Measurements from ENCODE around the gene NR1I3. TPM values are rescaled to one million over a fixed set of nuclear protein-coding genes. Genes with fewer than 3 reads are reported as not detected.

The NR1I3 gene
- total RNA-seq, 1 donor from 2014 or later: not detected

DNA sequence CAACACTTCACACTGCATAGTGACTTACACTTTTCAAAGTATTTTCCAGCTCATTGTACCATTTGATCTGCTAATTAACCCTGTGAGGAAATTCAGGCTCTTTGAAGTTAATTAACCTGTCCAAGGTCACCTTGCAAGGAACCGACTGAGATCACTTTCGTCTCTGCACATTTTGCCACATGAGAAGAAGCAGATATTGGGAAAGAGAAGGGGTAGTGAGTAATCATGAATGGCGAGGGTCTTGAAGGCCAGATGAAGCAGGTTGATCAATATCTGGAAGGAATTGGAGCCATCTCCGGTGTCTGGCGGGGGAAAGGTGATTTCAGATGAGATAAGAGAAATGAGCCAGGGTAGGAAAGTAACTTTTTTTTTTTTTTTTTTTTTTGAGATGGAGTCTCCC, 18.0 kb downstream of the NR1I3 start:
- Histone ChIP-seq H3K4me3 (ENCODE audit: low read length in 3 of 3) (no peak overlapping the region), H3K36me3 (ENCODE audit: control insufficient read depth in 3 of 3, insufficient read depth in 3 of 3, low read length in 3 of 3) (peaks cover 0 to 3% (median 3%) of the 10 kb centered on the region in 3 donors), H3K9me3 (ENCODE audit: control insufficient read depth in 3 of 3, low read length in 3 of 3) (no peaks in the 10 kb centered on the region), H3K9ac (ENCODE audit: low read depth in 1 of 3, low read length in 3 of 3) (no peak overlapping the region), H3K27ac (ENCODE audit: low read depth, low read length) (no peak overlapping the region), H3K27me3 (ENCODE audit: control insufficient read depth in 3 of 3, insufficient read depth in 3 of 3, low read length in 3 of 3) (no peaks in the 10 kb centered on the region), H3K4me1 (ENCODE audit: control insufficient read depth in 3 of 3, insufficient read depth in 3 of 3, low read length in 3 of 3) (peaks cover 0 to 5% (median under 1%) of the 10 kb centered on the region in 3 donors)

DNA sequence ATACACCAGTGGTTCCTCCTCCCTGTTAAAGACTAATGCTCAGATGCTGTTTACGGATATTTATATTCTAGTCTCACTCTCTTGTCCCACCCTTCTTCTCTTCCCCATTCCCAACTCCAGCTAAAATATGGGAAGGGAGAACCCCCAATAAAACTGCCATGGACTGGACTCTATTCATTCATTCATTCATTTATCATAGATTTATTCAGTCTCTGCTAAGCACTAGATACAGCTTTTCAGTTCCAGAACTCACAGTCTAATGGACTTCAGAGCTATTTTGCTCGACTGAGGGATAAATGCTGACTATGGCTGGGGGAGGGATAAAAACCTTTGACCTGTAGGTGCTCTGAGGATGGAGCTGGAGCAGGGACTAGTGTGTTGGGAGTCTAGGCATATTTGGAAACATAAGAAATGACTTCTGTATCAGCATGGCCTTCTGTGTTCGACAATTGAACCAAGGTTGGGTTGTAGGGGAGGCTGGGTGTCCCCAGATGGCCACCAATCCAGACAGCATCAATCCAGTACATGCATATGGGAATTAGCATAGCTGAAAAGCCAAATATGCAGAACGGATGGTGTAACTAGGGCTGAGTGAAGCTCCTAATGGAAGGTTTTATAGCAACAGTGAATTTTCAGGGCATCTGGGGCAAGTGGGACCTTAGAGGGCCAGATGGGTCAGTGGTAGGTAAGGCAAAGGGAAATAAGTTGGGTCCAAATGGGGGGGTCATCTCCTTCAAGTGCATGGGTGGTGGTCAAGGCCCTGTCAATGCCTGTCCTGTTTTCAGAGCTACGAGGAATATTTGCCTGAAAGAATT, 18.7 kb downstream of the NR1I3 start:
- Histone ChIP-seq H3K36me3 (ENCODE audit: control insufficient read depth in 3 of 3, insufficient read depth in 3 of 3, low read length in 3 of 3) (peaks cover 3 to 8% (median 4%) of the 10 kb centered on the region in 3 donors), H3K9me3 (ENCODE audit: control insufficient read depth in 3 of 3, low read length in 3 of 3) (no peaks in the 10 kb centered on the region), H3K27ac (ENCODE audit: low read depth, low read length) (no peak overlapping the region), H3K4me3 (ENCODE audit: low read length in 3 of 3) (no peak overlapping the region), H3K27me3 (ENCODE audit: control insufficient read depth in 3 of 3, insufficient read depth in 3 of 3, low read length in 3 of 3) (no peaks in the 10 kb centered on the region), H3K4me1 (ENCODE audit: control insufficient read depth in 3 of 3, insufficient read depth in 3 of 3, low read length in 3 of 3) (peaks cover 0 to 5% (median 0%) of the 10 kb centered on the region in 3 donors), H3K9ac (ENCODE audit: low read depth in 1 of 3, low read length in 3 of 3) (no peak overlapping the region)

DNA sequence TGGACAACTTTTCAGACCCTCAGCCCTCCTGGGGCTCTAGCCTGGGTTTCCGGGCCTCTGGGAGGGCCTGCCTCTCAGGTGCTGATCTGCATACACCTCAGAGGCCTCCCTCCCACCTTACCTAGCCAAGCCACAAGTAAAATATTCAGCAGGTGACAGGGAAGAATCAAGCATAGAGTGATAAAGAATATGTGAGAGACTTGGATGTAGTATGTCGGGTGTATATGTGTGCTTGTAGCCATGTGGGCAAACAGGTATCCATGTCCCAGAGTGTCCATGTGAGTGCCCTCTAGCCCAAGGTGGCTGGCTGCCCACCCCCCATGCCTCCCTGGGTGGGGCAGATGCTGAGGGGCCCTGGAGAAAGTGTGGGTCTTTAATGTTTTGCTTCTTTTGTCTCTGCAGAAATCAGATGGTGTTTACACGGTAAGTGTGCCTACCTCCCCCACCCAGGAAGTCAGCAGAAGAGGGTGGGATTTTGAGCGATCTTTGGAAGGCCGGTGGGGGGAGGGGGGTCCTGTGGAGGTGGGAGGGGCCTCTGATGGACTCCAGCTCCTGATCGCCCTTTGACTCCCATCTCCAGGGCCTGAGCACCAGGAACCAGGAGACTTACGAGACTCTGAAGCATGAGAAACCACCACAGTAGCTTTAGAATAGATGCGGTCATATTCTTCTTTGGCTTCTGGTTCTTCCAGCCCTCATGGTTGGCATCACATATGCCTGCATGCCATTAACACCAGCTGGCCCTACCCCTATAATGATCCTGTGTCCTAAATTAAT, 19.5 kb downstream of the NR1I3 start:
- Histone ChIP-seq H3K9ac (ENCODE audit: low read depth in 1 of 3, low read length in 3 of 3) (no peak overlapping the region), H3K27me3 (ENCODE audit: control insufficient read depth in 3 of 3, insufficient read depth in 3 of 3, low read length in 3 of 3) (no peaks in the 10 kb centered on the region), H3K4me1 (ENCODE audit: control insufficient read depth in 3 of 3, insufficient read depth in 3 of 3, low read length in 3 of 3) (peaks cover 0 to 5% (median 0%) of the 10 kb centered on the region in 3 donors), H3K27ac (ENCODE audit: low read depth, low read length) (no peak overlapping the region), H3K9me3 (ENCODE audit: control insufficient read depth in 3 of 3, low read length in 3 of 3) (no peaks in the 10 kb centered on the region), H3K36me3 (ENCODE audit: control insufficient read depth in 3 of 3, insufficient read depth in 3 of 3, low read length in 3 of 3) (peaks cover 11 to 16% (median 12%) of the 10 kb centered on the region in 3 donors), H3K4me3 (ENCODE audit: low read length in 3 of 3) (no peak overlapping the region)

DNA sequence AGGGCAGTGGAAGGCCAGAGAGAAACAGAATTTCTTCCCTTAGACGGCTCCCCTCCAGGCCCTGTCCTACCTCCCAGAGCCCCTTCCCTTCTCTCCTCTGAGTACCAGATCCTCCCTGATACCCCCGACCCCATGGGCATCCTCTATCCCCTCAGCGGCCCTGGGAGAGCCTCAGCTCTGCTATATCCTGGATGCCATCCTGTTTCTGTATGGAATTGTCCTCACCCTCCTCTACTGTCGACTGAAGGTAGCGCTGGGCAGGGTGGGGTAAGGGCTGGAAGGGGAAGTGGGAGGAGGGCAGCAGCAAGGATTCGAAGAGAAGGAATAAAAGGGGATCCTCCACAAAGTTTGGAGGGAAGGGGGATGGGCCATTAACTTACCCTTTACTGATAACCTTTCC, 20.2 kb downstream of the NR1I3 start:
- Histone ChIP-seq H3K36me3 (ENCODE audit: control insufficient read depth in 3 of 3, insufficient read depth in 3 of 3, low read length in 3 of 3) (peaks cover 17 to 22% (median 19%) of the 10 kb centered on the region in 3 donors), H3K9me3 (ENCODE audit: control insufficient read depth in 3 of 3, low read length in 3 of 3) (no peaks in the 10 kb centered on the region), H3K27ac (ENCODE audit: low read depth, low read length) (peak overlapping the region; percentile 65), H3K9ac (ENCODE audit: low read depth in 1 of 3, low read length in 3 of 3) (peak overlapping the region in 1 of 3 donors; percentile 33), H3K4me3 (ENCODE audit: low read length in 3 of 3) (no peak overlapping the region), H3K27me3 (ENCODE audit: control insufficient read depth in 3 of 3, insufficient read depth in 3 of 3, low read length in 3 of 3) (no peaks in the 10 kb centered on the region), H3K4me1 (ENCODE audit: control insufficient read depth in 3 of 3, insufficient read depth in 3 of 3, low read length in 3 of 3) (peaks cover 0 to 5% (median 0%) of the 10 kb centered on the region in 3 donors)

DNA sequence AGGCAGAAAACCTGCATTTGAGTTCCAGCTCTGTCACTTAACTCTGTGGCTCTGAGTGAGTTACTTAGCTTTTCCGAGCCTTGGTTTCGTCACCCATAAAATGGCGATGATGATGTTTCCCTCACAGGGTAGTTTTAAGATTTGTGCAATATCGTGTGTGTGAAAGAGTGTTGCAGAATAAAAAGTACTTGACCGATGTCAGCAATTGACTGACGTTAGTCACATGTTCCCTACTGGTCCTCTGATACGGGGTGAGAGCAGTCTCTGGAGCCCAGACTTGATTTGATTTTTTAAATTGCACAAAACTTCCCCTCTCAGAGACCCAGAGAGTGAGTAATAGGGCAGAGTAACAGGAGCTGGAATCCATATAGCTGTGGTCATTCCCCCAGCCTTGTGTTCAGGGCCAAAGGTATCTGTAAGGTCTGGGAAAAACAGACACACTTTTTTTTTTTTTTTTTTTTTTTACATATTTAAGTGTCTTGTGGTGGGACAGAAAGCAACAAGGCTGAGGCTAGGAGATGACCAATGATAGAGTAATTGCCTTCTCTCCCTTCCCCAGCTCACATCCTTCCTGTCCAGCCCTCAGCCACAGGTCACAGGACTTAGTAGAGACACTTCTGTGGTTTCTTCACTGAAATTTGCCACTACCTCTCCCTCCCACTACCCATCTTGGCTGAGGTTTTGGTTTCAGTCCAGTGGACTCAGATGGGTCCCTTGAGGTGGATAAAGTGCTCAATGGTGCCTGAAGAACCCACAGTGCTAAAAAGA, 20.9 kb downstream of the NR1I3 start:
- H3K27me3 ChIP-seq (ENCODE audit: control insufficient read depth in 3 of 3, insufficient read depth in 3 of 3, low read length in 3 of 3): no peaks in the 10 kb centered on the region
- peaks cover 24 to 29% (median 25%) of the 10 kb centered on the region in 3 donors for H3K36me3 ChIP-seq (ENCODE audit: control insufficient read depth in 3 of 3, insufficient read depth in 3 of 3, low read length in 3 of 3)
- peak overlapping the region in 1 of 3 donors; percentile 33 for H3K9ac ChIP-seq (ENCODE audit: low read depth in 1 of 3, low read length in 3 of 3)
- H3K4me3 ChIP-seq (ENCODE audit: low read length in 3 of 3): peak overlapping the region in 2 of 3 donors; percentile 6 to 38
- peaks cover 0 to 5% (median 0%) of the 10 kb centered on the region in 3 donors for H3K4me1 ChIP-seq (ENCODE audit: control insufficient read depth in 3 of 3, insufficient read depth in 3 of 3, low read length in 3 of 3)
- H3K27ac ChIP-seq (ENCODE audit: low read depth, low read length): peak overlapping the region; percentile 65
- no peaks in the 10 kb centered on the region for H3K9me3 ChIP-seq (ENCODE audit: control insufficient read depth in 3 of 3, low read length in 3 of 3)

DNA sequence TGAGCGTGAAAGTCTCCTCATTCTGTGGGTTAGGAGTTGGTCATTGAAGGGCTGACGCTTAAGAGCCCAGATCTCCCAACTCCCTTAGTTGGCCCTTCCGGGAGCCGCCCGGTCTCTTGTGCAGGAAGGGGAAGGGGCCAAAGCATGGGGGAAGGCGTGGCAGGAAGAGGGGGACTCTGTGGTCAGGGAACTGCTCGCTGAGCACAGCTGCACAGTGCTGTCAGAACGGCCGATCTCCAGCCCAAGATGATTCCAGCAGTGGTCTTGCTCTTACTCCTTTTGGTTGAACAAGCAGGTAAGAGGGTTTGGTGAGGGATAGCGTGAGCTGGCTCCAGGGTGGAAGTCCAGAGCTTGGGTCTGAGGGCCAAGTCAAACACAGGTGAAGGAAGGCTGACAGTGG, 22.9 kb downstream of the NR1I3 start, which contains the start of gene FCER1G:
Gene FCER1G (plus strand): TSS at position 220 of the 400 bp plus-strand sequence. CDS start 27 bp downstream, at position 247.
- H3K27ac ChIP-seq (ENCODE audit: low read depth, low read length): no peak within 1 kb of the TSS
- peaks cover 0 to 5% (median 0%) of the 10 kb centered on the region in 3 donors for H3K4me1 ChIP-seq (ENCODE audit: control insufficient read depth in 3 of 3, insufficient read depth in 3 of 3, low read length in 3 of 3)
- H3K9me3 ChIP-seq (ENCODE audit: control insufficient read depth in 3 of 3, low read length in 3 of 3): no peaks in the 10 kb centered on the region
- H3K27me3 ChIP-seq (ENCODE audit: control insufficient read depth in 3 of 3, insufficient read depth in 3 of 3, low read length in 3 of 3): no peaks in the 10 kb centered on the region
- peaks cover 40 to 49% (median 41%) of the 10 kb centered on the region in 3 donors for H3K36me3 ChIP-seq (ENCODE audit: control insufficient read depth in 3 of 3, insufficient read depth in 3 of 3, low read length in 3 of 3)
- H3K9ac ChIP-seq (ENCODE audit: low read depth in 1 of 3, low read length in 3 of 3): no peak within 1 kb of the TSS
- peak within 1 kb of the TSS; percentile 22 to 35 (median 22) for H3K4me3 ChIP-seq (ENCODE audit: low read length in 3 of 3)

DNA sequence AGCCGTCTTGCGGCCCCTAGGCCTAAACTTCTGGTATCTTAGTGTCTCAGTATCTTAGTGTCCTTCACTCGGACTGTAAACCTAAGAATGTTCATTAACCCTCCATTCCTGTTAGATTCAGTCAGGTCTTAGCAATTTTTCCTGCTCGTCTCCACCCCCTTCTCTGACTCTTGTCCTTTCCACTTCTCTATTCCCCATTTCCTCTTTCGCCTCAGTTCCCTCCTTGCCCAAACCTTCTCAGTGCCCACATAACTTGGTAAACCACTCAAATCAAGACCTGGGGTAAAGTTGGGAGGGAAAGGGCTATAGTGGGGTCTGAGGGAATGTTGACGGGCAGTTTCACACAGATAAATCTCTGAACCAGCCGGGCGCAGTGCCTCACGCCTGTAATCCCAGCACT, 23.6 kb downstream of the NR1I3 start:
- Histone ChIP-seq H3K27me3 (ENCODE audit: control insufficient read depth in 3 of 3, insufficient read depth in 3 of 3, low read length in 3 of 3) (no peaks in the 10 kb centered on the region), H3K36me3 (ENCODE audit: control insufficient read depth in 3 of 3, insufficient read depth in 3 of 3, low read length in 3 of 3) (peaks cover 44 to 55% (median 48%) of the 10 kb centered on the region in 3 donors), H3K27ac (ENCODE audit: low read depth, low read length) (no peak overlapping the region), H3K9me3 (ENCODE audit: control insufficient read depth in 3 of 3, low read length in 3 of 3) (no peaks in the 10 kb centered on the region), H3K4me1 (ENCODE audit: control insufficient read depth in 3 of 3, insufficient read depth in 3 of 3, low read length in 3 of 3) (peaks cover 0 to 10% (median 0%) of the 10 kb centered on the region in 3 donors), H3K9ac (ENCODE audit: low read depth in 1 of 3, low read length in 3 of 3) (no peak overlapping the region), H3K4me3 (ENCODE audit: low read length in 3 of 3) (no peak overlapping the region)

DNA sequence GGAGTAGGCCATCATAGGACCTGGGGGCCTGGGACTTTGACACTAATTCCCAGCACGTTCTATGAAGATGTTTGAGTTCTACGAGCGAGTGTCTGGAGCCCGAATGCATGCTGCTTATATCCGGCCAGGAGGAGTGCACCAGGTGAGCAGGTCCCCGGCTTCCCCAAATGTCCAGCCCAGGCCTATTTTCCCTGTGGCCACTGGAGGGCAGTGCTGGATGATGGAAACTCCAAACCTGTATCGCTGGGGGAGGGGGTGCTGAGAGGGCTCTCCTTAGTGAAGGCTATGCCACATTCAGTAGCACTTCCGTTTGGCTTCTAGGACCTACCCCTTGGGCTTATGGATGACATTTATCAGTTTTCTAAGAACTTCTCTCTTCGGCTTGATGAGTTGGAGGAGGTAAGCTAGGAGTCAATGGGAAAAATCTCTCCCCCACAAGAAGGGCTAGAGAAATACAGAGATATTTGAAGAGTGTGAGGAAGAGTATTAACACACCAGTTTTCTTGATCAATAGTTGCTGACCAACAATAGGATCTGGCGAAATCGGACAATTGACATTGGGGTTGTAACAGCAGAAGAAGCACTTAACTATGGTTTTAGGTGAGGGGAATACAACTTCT, 28.1 kb downstream of the NR1I3 start:
- Histone ChIP-seq H3K4me1 (ENCODE audit: control insufficient read depth in 3 of 3, insufficient read depth in 3 of 3, low read length in 3 of 3) (peaks cover 0 to 27% (median 13%) of the 10 kb centered on the region in 3 donors), H3K9ac (ENCODE audit: low read depth in 1 of 3, low read length in 3 of 3) (no peak overlapping the region), H3K27me3 (ENCODE audit: control insufficient read depth in 3 of 3, insufficient read depth in 3 of 3, low read length in 3 of 3) (no peaks in the 10 kb centered on the region), H3K36me3 (ENCODE audit: control insufficient read depth in 3 of 3, insufficient read depth in 3 of 3, low read length in 3 of 3) (peaks cover 59 to 78% (median 76%) of the 10 kb centered on the region in 3 donors), H3K4me3 (ENCODE audit: low read length in 3 of 3) (no peak overlapping the region), H3K27ac (ENCODE audit: low read depth, low read length) (no peak overlapping the region), H3K9me3 (ENCODE audit: control insufficient read depth in 3 of 3, low read length in 3 of 3) (no peaks in the 10 kb centered on the region)

DNA sequence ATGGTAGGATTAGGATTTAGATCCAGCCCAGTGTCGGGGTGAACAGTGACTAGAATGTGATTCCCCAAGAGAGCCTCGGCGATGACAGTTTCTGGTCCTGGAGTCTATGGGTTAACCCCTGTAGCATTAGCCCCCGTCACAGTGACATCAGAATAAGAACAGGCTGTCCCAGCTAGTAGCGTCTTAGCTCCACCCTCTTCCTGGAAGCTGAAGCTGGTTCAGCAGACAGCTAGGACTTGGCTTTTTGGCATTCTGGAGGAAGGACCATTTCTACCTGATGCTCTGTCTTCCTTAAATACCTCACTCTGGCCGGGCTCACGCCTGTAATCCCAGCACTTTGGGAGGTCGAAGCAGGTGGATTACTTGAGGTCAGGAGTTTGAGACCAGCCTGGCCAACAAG, 30.8 kb downstream of the NR1I3 start:
- no peaks in the 10 kb centered on the region for H3K9me3 ChIP-seq (ENCODE audit: control insufficient read depth in 3 of 3, low read length in 3 of 3)
- H3K27me3 ChIP-seq (ENCODE audit: control insufficient read depth in 3 of 3, insufficient read depth in 3 of 3, low read length in 3 of 3): no peaks in the 10 kb centered on the region
- peaks cover 47 to 69% (median 55%) of the 10 kb centered on the region in 3 donors for H3K36me3 ChIP-seq (ENCODE audit: control insufficient read depth in 3 of 3, insufficient read depth in 3 of 3, low read length in 3 of 3)
- H3K9ac ChIP-seq (ENCODE audit: low read depth in 1 of 3, low read length in 3 of 3): no peak overlapping the region
- no peak overlapping the region for H3K4me3 ChIP-seq (ENCODE audit: low read length in 3 of 3)
- peak overlapping the region; percentile 56 for H3K27ac ChIP-seq (ENCODE audit: low read depth, low read length)
- H3K4me1 ChIP-seq (ENCODE audit: control insufficient read depth in 3 of 3, insufficient read depth in 3 of 3, low read length in 3 of 3): peaks cover 15 to 46% (median 28%) of the 10 kb centered on the region in 3 donors
